ENCODE data around the gene RXYLT1. TPM values are rescaled to one million over a fixed set of nuclear protein-coding genes. Genes with fewer than 3 reads are reported as not detected.

RXYLT1 gene
- total RNA-seq, 1 donor from 2014 or later, result 14.7 TPM

DNA sequence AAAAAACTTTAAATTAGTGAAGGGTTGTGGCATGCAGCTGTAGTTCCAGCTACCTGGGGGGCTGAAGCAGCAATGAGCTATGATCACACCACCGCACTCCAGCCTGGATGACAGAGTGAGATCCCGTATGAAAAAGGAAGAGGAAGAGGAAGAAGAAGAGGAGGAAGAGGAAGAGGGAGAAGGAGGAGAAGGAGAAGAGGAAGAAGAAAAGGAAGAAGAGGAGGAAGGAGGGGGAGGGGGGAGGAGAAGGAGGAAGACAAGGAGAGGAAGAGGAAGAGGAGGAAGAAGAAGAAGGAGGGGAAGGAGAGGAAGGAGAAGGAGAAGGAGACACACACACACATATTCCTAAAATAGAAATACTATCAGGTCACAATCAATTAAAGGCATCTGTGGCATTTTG, 32.0 kb downstream of the RXYLT1 start:
- TF ChIP-seq, protein P1, sequence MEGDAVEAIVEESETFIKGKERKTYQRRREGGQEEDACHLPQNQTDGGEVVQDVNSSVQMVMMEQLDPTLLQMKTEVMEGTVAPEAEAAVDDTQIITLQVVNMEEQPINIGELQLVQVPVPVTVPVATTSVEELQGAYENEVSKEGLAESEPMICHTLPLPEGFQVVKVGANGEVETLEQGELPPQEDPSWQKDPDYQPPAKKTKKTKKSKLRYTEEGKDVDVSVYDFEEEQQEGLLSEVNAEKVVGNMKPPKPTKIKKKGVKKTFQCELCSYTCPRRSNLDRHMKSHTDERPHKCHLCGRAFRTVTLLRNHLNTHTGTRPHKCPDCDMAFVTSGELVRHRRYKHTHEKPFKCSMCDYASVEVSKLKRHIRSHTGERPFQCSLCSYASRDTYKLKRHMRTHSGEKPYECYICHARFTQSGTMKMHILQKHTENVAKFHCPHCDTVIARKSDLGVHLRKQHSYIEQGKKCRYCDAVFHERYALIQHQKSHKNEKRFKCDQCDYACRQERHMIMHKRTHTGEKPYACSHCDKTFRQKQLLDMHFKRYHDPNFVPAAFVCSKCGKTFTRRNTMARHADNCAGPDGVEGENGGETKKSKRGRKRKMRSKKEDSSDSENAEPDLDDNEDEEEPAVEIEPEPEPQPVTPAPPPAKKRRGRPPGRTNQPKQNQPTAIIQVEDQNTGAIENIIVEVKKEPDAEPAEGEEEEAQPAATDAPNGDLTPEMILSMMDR (IDR thresholded peaks at IDR 0.05; ENCODE audit: unreplicated experiment), result no peak
- H3K9me3 Mint-ChIP-seq (ENCODE audit: low read depth), result peaks cover 2% of the 10 kb centered on the region
- no peak overlapping the region for H3K4me3 Mint-ChIP-seq (ENCODE audit: low read depth)
- H3K27me3 Mint-ChIP-seq, result no peaks in the 10 kb centered on the region
- H3K4me1 Mint-ChIP-seq (ENCODE audit: low read depth), result peaks cover 2% of the 10 kb centered on the region
- H3K36me3 Mint-ChIP-seq (ENCODE audit: insufficient read depth), result peaks cover 2% of the 10 kb centered on the region
- H3K27ac Mint-ChIP-seq, result no peak overlapping the region
- no peak for DNase-seq (ENCODE audit: low spot score, unreplicated experiment)

DNA sequence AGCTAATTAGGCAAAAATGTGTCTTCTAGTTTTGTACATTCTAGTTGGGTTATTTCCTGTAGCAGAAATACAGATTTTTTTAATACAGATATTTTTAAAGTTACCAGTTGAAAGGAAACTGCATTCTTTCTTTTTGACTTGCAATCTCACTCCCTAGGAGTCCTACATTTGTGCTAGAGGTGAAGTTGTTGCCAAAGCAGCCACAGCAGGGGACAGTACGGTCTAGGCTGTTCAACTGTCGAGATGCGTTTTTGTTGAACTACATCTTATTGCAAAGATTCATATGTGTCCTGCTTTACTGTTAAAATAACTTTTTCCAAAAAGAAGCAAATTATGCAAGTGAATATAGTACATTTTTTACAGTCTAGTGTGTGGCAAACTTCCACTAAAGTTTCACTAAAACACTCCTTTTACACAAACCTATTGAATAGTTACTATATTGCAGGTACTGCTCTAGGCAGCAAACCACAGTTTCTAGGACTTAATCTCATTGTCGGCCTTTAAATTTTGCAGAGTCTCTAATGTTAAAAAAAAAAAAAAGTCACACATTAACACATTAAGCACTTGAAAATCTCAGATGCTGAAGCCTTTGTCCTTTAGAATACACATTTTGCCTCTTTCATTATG, 34.5 kb downstream of the RXYLT1 start:
- Mint-ChIP-seq H3K4me1 (ENCODE audit: low read depth) (peaks cover 2% of the 10 kb centered on the region), H3K4me3 (ENCODE audit: low read depth) (no peak overlapping the region), H3K9me3 (ENCODE audit: low read depth) (peaks cover 2% of the 10 kb centered on the region), H3K27ac (no peak overlapping the region), H3K27me3 (no peaks in the 10 kb centered on the region), H3K36me3 (ENCODE audit: insufficient read depth) (no peaks in the 10 kb centered on the region)
- TF ChIP-seq, protein P1 (IDR thresholded peaks at IDR 0.05; ENCODE audit: unreplicated experiment), result no peak
- no peak for DNase-seq (ENCODE audit: low spot score, unreplicated experiment)

DNA sequence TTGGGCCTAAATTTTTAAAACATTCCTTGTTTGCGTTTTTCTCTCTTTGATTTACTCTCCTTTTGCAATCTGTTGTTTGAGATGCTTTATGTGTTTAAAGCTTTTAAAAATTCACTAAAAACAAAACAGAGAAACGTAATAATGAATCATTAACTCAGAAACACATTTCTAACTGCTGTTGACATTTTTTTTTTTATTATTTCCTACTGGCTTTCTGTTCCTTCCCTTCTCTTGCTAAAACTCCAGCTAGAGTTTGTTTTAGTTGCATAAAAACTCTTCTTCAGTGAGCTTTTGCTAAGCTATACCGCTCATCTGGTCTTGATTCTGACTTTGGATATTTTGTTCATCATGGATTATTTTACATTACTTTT, 35.8 kb downstream of the RXYLT1 start:
- Mint-ChIP-seq H3K9me3 (ENCODE audit: low read depth) (peaks cover 12% of the 10 kb centered on the region), H3K4me3 (ENCODE audit: low read depth) (no peak overlapping the region), H3K27me3 (no peaks in the 10 kb centered on the region), H3K36me3 (ENCODE audit: insufficient read depth) (no peaks in the 10 kb centered on the region), H3K4me1 (ENCODE audit: low read depth) (peaks cover 2% of the 10 kb centered on the region), H3K27ac (no peak overlapping the region)
- no peak for DNase-seq (ENCODE audit: low spot score, unreplicated experiment)
- TF ChIP-seq, protein P1 (IDR thresholded peaks at IDR 0.05; ENCODE audit: unreplicated experiment), result no peak

DNA sequence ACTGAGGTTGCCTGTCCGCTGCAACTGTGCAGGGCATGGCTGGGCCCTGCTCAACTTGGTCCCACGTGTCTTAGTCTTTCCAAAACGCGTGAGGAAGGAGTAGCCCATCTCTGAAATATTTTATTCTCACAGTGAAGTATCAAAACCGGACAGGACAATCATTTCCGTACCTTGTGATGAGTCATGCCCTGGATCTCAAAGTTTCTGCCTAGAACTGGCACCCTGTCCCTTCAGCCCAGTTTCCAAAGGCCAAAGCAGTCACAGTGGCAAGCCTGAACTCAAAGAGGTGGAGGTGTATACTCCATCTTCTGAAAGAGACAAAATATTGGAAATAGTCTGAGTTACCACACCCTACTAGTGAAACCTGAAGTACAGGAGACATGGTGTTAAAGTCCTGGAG, 36.3 kb downstream of the RXYLT1 start:
- Mint-ChIP-seq H3K27ac (no peak overlapping the region), H3K4me3 (ENCODE audit: low read depth) (no peak overlapping the region), H3K9me3 (ENCODE audit: low read depth) (peaks cover 12% of the 10 kb centered on the region), H3K27me3 (no peaks in the 10 kb centered on the region), H3K4me1 (ENCODE audit: low read depth) (peaks cover 2% of the 10 kb centered on the region), H3K36me3 (ENCODE audit: insufficient read depth) (no peaks in the 10 kb centered on the region)
- DNase-seq (ENCODE audit: low spot score, unreplicated experiment), result no peak
- TF ChIP-seq, protein P1 (IDR thresholded peaks at IDR 0.05; ENCODE audit: unreplicated experiment), result no peak

DNA sequence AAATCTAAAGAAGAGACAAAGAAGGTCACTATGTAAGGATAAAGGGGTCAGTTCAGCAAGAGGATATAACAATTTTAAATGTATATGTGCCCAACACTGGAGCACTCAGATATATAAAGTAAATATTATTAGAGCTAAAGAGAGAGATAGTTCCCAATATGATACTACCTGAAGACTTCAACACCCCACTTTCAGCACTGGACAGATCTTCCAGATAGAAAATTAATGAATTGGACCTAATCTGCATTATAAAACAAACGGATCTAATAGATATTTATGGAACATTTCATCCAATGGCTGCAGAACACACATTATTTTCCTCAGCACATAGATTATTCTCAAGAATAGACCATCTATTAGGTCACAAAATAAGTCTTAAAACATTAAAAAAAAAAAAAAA, 40.7 kb downstream of the RXYLT1 start:
- TF ChIP-seq, protein P1 (IDR thresholded peaks at IDR 0.05; ENCODE audit: unreplicated experiment), result no peak
- DNase-seq (ENCODE audit: low spot score, unreplicated experiment), result no peak
- no peaks in the 10 kb centered on the region for H3K27me3 Mint-ChIP-seq
- H3K27ac Mint-ChIP-seq, result no peak overlapping the region
- H3K9me3 Mint-ChIP-seq (ENCODE audit: low read depth), result peaks cover 21% of the 10 kb centered on the region
- no peaks in the 10 kb centered on the region for H3K4me1 Mint-ChIP-seq (ENCODE audit: low read depth)
- H3K4me3 Mint-ChIP-seq (ENCODE audit: low read depth), result no peak overlapping the region
- H3K36me3 Mint-ChIP-seq (ENCODE audit: insufficient read depth), result peaks cover 1% of the 10 kb centered on the region

Data from progenitor cell of endocrine pancreas (in vitro differentiated cells).